Spinal cord (tissue), 10 donors: ENCODE results near the gene CD79B. TPM values are rescaled to one million over a fixed set of nuclear protein-coding genes. Genes with fewer than 3 reads are reported as not detected.

ENCODE experiments used
- DNase-seq, 6 donors: peaks; one replicate each; pipeline versions ENCODE4 v3.0.0 to v3.0.0-alpha.2; 2013 to 2015; ENCODE audit warnings: low spot score in 6 of 6, low read depth in 4 of 6
- H3K27ac ChIP-seq: one replicate; pipeline ENCODE4 v1.5.1; 2013; ENCODE audit warnings: low read depth, low read length, control low read depth
- H3K27me3 ChIP-seq: one replicate; pipeline ENCODE4 v1.6.1; 2013; ENCODE audit warnings: low read length; ENCODE audit not compliant: control insufficient read depth, insufficient read depth
- H3K36me3 ChIP-seq: one replicate; pipeline ENCODE4 v1.6.1; 2013; ENCODE audit warnings: low read length; ENCODE audit not compliant: control insufficient read depth, insufficient read depth
- H3K4me1 ChIP-seq: one replicate; pipeline ENCODE4 v1.6.1; 2013; ENCODE audit warnings: low read length; ENCODE audit not compliant: control insufficient read depth, insufficient read depth
- H3K4me3 ChIP-seq: one replicate; pipeline ENCODE4 v1.5.1; 2013; ENCODE audit warnings: low read depth, low read length, control low read depth
- H3K9me3 ChIP-seq: one replicate; pipeline ENCODE4 v1.6.1; 2013; ENCODE audit warnings: low read length; ENCODE audit not compliant: control insufficient read depth, insufficient read depth
- WGBS: methylation state at CpG from one replicate; pipeline ENCODE4 v1.1.5; 2013; ENCODE audit warnings: missing lambda C conversion rate; ENCODE audit not compliant: insufficient coverage; 5-methylcytosine and 5-hydroxymethylcytosine counted together
- polyA plus RNA-seq, 2 donors: library from polyadenylated mRNA; unstranded; fragments of 120-200 nt; gene quantifications; one replicate each; pipeline ENCODE4 v1.2.1, GENCODE V29; 2013; ENCODE audit not compliant: insufficient read length in 2 of 2
- total RNA-seq, 2 donors: library from RNA; depleted of rRNA in 1 of 2; stranded (reverse); fragments of 120-200 nt in 1 of 2; fragments of >200 nt in 1 of 2; gene quantifications; one replicate each; pipeline versions ENCODE4 v1.2.3 to v1.2.4, GENCODE V29; 2013 to 2014
- donor health status: healthy.

The CD79B gene
- total and polyA plus RNA-seq, 4 donors: 0.36 to 1.2 (median 0.73) TPM

DNA sequence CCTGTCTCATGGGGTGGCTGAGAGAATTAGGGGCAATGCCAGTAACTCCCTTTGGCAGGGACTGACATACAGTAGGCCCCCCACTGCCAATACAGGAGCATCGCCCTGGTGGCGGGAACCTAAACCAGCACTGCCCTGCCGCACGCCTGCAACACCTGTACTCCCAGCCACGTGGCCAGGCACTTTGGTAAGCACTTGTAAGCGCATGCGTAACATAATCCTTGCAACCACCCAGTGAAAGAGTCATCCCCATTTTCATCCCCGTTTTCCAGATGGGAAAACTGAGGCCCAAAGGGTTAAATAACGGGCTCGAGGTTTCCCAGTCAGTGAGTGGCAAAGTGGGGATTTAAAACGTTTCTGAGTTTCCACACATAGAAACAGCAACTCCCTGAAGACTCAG lies 23.1 kb upstream of the CD79B start:
- H3K36me3 ChIP-seq: no peaks in the 10 kb centered on the region
- H3K27me3 ChIP-seq: no peaks in the 10 kb centered on the region
- no peaks in the 10 kb centered on the region for H3K4me1 ChIP-seq
- no peaks in the 10 kb centered on the region for H3K9me3 ChIP-seq
- DNase-seq: no peak
- H3K27ac ChIP-seq: no peak overlapping the region
- H3K4me3 ChIP-seq: no peak overlapping the region
- 81% methylated on average over 8 of the region's 11 CpGs for WGBS

DNA sequence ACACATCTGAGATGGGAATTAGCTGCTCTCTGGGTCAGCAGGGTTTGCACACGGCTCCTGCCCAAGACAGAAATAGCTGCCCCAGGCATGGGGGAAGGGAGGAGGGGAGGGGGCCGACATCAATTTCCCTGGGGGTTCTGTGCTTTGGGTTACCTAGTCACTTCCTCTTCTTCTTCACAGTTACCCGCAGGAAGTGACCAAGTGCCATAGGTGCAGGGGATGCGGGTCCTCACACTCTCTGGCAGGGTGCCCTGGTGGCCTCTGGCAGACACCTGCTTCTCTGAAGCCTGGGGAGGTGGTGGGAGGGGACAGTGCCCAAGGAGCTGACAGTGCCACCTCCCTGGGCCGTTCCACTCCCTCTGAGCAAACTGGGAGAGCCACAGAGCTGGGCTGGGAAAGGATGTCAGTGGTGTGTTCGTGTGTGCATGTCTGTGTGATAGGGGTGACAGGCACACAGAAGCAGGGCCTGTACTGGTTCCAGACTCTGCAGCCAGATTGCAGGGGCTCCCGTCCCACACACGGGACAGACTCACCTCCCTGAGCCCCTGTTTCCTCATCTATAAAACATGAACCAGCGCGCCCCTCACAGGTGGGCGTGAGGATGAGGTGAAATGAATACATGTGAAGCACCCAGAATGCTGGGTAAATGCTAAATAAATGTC lies 22.4 kb upstream of the CD79B start:
- H3K4me1 ChIP-seq: no peaks in the 10 kb centered on the region
- no peaks in the 10 kb centered on the region for H3K27me3 ChIP-seq
- no peak overlapping the region for H3K27ac ChIP-seq
- H3K36me3 ChIP-seq: no peaks in the 10 kb centered on the region
- DNase-seq: no peak
- no peak overlapping the region for H3K4me3 ChIP-seq
- WGBS: 48% methylated on average over 2 of the region's 11 CpGs
- H3K9me3 ChIP-seq: no peaks in the 10 kb centered on the region

DNA sequence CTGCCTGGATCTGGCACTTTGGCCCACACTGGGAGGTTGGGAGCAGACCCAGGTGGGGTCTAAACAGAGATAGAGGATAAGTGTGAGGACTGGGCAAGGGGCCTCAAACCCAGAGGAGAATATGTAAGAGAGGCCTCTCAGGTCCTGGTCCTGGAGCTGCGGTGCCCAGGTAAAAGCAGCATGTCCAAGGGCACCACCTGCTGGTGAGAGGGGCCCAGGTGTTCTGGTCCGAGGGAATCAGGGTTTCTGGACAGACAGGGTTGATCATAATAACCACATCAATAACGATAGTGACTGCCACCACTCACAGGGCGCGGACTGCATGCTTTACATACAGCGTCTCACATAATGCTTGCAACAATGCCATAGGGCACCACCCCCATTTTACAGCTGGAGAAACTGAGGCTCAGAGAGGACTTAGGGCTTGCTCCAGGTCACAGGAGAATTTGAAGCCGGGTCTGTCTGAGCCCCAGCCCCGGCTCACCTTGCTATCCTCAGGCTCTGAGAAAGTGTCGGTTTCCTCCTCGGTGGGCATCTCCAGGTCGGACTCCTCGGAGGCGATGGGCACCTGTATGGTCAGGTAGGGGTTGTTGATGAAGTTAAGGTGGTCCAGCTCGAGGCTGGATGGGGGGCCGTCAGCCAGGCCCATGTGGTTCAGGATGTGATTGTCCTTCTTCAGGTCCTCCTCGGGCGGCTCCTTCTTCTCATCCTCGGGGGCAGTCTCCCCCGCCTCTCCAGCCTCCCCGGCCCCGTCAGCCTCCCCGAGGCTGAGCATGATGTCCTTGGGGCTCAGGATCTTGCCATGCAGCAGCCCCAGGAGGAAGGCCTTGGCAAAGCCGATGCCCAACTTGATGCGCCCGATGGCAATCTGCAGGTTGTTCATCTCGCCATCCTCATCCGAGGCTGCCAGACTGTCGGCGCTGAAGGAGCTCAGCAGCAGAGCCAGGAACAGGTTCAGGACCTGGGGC lies 19.1 kb upstream of the CD79B start:
- H3K4me3 ChIP-seq: no peak overlapping the region
- no peaks in the 10 kb centered on the region for H3K27me3 ChIP-seq
- H3K4me1 ChIP-seq: peaks cover 6% of the 10 kb centered on the region
- H3K9me3 ChIP-seq: no peaks in the 10 kb centered on the region
- H3K27ac ChIP-seq: no peak overlapping the region
- no peaks in the 10 kb centered on the region for H3K36me3 ChIP-seq
- DNase-seq: no peak
- 92% methylated on average over 27 of the region's 29 CpGs for WGBS

DNA sequence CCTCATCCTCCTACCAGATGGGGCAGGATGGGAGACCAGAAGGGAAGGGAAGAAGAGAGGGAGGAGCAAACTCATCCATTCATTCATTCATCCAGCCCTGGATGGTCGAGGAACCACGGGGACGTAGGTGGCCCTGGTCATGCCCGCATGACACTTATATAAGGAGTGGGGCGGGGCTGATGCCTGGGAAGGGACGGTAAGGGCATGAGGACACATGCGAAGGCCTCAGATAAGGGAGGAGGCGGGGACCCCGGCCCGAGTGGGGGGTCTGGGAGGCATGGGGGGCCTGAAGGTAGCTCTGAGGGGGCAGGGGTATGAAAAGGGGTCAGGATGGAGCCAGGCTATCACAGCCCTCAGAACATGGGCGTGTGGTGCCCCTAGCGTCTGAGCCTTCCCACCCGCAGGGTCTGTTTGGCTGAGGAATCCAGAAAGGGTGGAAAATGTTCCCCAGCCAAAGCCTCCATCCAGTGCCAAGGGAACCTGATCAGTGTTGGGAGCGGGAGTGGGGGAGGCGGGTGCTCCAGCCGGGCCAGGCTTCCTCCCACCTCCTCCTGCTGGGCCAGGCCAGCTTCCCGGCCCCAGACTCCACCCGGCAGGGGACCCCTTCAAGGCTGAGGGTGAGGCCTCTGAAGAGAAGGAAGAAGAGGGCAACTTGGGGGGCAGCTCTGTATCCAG lies 17.6 kb upstream of the CD79B start:
- WGBS: 82% methylated on average over 10 of the region's 18 CpGs
- Histone ChIP-seq H3K27ac (no peak overlapping the region), H3K4me3 (no peak overlapping the region), H3K9me3 (no peaks in the 10 kb centered on the region), H3K36me3 (no peaks in the 10 kb centered on the region), H3K4me1 (peaks cover 6% of the 10 kb centered on the region), H3K27me3 (no peaks in the 10 kb centered on the region)
- DNase-seq: peak in 1 of 6 donors; percentile 29

DNA sequence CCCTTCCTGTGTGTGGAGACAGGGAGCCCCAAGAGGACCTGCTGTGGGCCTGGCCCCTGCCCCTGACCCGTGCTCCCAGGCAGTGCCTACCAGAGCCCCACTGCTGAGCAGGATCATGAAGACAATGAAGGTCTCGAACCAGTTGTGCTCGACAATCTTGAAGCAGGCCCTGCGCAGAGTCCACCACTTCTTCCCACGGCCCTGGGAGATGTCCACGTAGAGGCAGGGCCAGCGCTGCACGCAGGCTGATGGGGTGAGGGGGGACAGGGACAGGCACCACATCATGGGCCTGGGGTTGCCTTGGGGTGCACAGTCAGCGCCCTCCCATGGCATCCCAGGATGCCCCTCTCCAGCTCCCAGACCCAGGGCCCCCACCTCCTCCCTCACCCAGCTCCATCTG lies 16.4 kb upstream of the CD79B start:
- no peaks in the 10 kb centered on the region for H3K27me3 ChIP-seq
- WGBS: 82% methylated on average over 9 of the region's 9 CpGs
- H3K27ac ChIP-seq: no peak overlapping the region
- no peaks in the 10 kb centered on the region for H3K36me3 ChIP-seq
- no peaks in the 10 kb centered on the region for H3K9me3 ChIP-seq
- peaks cover 6% of the 10 kb centered on the region for H3K4me1 ChIP-seq
- no peak overlapping the region for H3K4me3 ChIP-seq
- no peak for DNase-seq

DNA sequence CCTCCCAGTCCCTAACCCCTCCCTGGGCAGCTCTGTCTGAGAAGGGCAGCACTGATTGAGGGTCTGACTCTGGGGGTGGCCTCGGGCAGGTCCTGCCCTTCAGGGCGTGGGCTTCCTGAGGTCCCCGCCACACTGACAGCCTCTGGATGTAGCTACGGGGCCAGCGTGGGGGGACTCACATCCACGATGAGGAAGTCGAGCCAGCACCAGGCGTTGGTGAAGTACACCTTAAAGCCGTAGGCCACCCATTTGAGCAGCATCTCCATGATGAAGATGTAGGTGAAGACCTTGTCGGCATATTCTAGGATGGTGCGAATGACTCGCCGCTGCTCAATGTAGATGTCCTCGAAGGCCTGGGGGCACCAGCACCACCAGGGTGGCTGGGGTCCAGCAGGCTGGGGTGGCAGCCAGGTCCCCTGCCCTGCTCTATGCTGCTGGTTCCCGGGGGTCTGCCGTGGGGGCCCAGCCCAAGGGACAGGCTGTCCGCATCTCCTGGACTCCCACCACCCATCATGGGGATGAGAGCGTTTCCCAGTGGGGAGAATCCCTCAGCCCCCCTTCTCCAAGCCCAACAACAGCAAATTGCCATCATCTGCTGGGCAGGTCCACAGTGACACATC lies 15.7 kb upstream of the CD79B start:
- Histone ChIP-seq H3K4me3 (no peak overlapping the region), H3K27me3 (no peaks in the 10 kb centered on the region), H3K4me1 (peaks cover 6% of the 10 kb centered on the region), H3K36me3 (no peaks in the 10 kb centered on the region), H3K27ac (no peak overlapping the region), H3K9me3 (no peaks in the 10 kb centered on the region)
- WGBS: 92% methylated on average over 18 of the region's 18 CpGs
- DNase-seq: no peak

DNA sequence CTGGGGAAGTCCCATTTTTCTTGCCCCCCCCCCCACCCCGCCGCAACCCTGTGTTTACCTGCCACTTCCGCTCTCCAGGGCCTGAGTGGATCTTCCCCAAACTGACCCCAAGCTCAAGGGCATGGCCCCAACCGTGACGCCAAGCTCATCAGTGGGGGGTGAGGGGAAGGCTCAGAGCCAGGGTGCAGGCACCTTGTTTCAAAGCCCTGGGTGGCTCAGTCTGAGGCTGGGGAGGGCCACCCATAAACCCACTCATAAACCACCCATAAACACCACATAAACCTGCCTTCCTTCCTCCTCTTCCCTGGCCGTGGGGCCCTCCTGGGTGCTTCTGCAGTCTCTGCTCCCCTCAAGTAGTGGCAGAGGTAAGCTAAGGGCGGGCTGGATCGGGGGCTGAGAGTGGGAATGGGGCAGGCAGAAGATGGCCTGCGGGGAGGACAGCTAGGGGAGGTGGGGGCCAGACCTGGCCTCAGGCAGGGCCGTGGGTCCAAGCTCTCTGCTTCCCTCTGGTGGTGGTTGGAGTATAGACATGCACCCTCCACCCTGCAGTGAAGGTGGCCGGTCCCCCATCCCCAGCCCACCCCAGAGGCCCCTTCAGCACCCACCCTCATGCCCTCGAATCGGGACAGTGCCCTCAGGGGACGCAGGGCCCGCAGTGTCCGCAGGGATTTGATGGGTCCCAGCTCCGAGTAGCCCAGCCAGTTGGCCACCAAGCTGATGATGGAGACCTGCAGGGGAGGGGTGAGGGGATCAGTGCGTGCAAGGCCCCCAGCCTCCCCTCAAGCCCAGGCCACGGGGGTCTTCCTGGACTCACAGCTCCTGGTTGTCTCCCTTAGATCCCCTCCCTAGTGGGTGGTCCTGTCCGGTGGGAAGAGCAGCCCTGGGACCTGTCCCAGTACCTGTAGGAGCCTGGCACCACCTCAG lies 14.6 kb upstream of the CD79B start:
- peak in 2 of 6 donors; percentile 27 to 36 for DNase-seq
- Histone ChIP-seq H3K36me3 (no peaks in the 10 kb centered on the region), H3K9me3 (no peaks in the 10 kb centered on the region), H3K27ac (no peak overlapping the region), H3K4me3 (no peak overlapping the region), H3K27me3 (no peaks in the 10 kb centered on the region), H3K4me1 (peaks cover 6% of the 10 kb centered on the region)
- WGBS: 49% methylated on average over 6 of the region's 20 CpGs

DNA sequence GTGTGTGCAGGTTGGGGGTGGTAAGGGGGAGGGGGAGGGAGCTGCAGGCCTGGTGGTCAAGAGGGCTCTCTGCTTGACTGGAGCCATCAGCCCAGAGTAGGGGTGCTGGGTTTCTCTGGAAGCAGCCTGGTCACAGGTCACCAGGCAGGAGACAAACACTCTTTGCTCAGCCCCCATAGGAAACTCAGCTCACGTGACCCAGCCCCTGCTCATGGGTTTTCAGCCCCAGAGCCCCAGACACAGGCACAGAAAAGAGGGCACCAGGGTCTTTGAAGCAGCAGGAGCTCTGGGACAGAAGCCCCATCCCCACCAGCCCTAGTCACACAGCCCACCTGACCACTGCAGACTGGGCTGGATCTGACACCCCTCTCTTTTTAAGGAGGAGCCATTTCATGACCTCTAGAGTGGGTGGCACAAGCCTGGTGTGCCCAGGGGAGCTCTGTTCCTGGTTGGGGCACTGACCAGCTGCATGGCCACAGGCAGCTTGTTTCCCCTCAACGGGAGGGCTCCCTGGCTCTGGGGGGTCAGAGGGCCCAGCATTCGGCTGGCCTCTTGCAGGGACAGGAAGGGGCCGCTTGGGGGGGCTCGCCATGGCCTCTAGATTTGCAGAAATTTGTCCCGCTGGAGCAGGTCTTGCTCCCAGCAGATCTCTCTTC lies 13.8 kb upstream of the CD79B start:
- 69% methylated on average over 6 of the region's 6 CpGs for WGBS
- H3K9me3 ChIP-seq: no peaks in the 10 kb centered on the region
- no peaks in the 10 kb centered on the region for H3K36me3 ChIP-seq
- no peaks in the 10 kb centered on the region for H3K27me3 ChIP-seq
- H3K27ac ChIP-seq: no peak overlapping the region
- DNase-seq: no peak
- H3K4me3 ChIP-seq: no peak overlapping the region
- H3K4me1 ChIP-seq: peaks cover 6% of the 10 kb centered on the region
